GM23248 (cell line): ENCODE measurements around the gene FNDC3B. TPM values are rescaled to one million over a fixed set of nuclear protein-coding genes. Genes with fewer than 3 reads are reported as not detected.
A peak's percentile ranks its signal among the peaks of the same experiment; 100 is the strongest.

Experiments used
- DNase-seq: peaks from one replicate; pipeline ENCODE4 v3.0.0-alpha.2; 2015
- H2AFZ ChIP-seq: fragments of 200-600 bp; sonication (generic); 2 replicates; pipeline ENCODE4 v1.6.1; 2016; ENCODE audit warnings: antibody characterized with exemption
- H3F3A ChIP-seq: fragments of 200-600 bp; sonication (generic); 2 replicates; pipeline ENCODE4 v1.6.1; 2016; ENCODE audit warnings: mild to moderate bottlenecking, antibody characterized with exemption, mixed run types; ENCODE audit not compliant: insufficient read depth
- H3K27ac ChIP-seq: fragments of 200-600 bp; sonication (generic); 2 replicates; pipeline ENCODE4 v1.5.1; 2016; ENCODE audit warnings: mild to moderate bottlenecking
- H3K27me3 ChIP-seq: fragments of 200-600 bp; sonication (generic); replicated peaks from 2 replicates; pipeline ENCODE4 v1.6.1; 2016; ENCODE audit warnings: mild to moderate bottlenecking; ENCODE audit not compliant: insufficient read depth
- H3K36me3 ChIP-seq: fragments of 200-600 bp; sonication (generic); 2 replicates; pipeline ENCODE4 v1.6.1; 2016; ENCODE audit warnings: low read depth, mild to moderate bottlenecking
- H3K4me1 ChIP-seq: fragments of 200-600 bp; sonication (generic); 2 replicates; pipeline ENCODE4 v1.6.1; 2016; ENCODE audit warnings: mild to moderate bottlenecking; ENCODE audit not compliant: insufficient read depth
- H3K4me2 ChIP-seq: fragments of 200-600 bp; sonication (generic); one replicate; pipeline ENCODE4 v1.6.1; 2016; ENCODE audit warnings: mild to moderate bottlenecking; ENCODE audit not compliant: unreplicated experiment
- H3K4me3 ChIP-seq: fragments of 200-600 bp; sonication (generic); 2 replicates; pipeline ENCODE4 v1.5.1; 2016; ENCODE audit warnings: mild to moderate bottlenecking
- H3K79me2 ChIP-seq: fragments of 200-600 bp; sonication (generic); 2 replicates; pipeline ENCODE4 v1.6.1; 2016; ENCODE audit warnings: mild to moderate bottlenecking; ENCODE audit not compliant: insufficient read depth
- H3K9ac ChIP-seq: fragments of 200-600 bp; sonication (generic); 2 replicates; pipeline ENCODE4 v1.6.1; 2016; ENCODE audit warnings: mild to moderate bottlenecking
- H3K9me2 ChIP-seq: fragments of 200-600 bp; sonication (generic); 2 replicates; pipeline ENCODE4 v1.6.1; 2016; ENCODE audit warnings: mixed run types, mild to moderate bottlenecking, moderate library complexity; ENCODE audit not compliant: insufficient read depth
- H3K9me3 ChIP-seq: fragments of 200-600 bp; sonication (generic); one replicate; pipeline ENCODE4 v1.6.1; 2017; ENCODE audit warnings: low read depth
- H4K20me1 ChIP-seq: fragments of 200-600 bp; sonication (generic); 2 replicates; pipeline ENCODE4 v1.6.0; 2016; ENCODE audit not compliant: insufficient read depth
- EZH2 ChIP-seq: fragments of 200-600 bp; sonication (generic); IDR thresholded peaks from 2 replicates; pipeline ENCODE4 v1.6.1; 2018; ENCODE audit warnings: antibody characterized with exemption, mild to moderate bottlenecking; ENCODE audit not compliant: insufficient read depth, poor library complexity, severe bottlenecking
- EZH2phosphoT487 ChIP-seq: fragments of 200-600 bp; sonication (generic); IDR thresholded peaks from 2 replicates; pipeline ENCODE4 v1.6.1; 2018; ENCODE audit warnings: antibody characterized with exemption, moderate library complexity, mild to moderate bottlenecking, low read depth; ENCODE audit not compliant: insufficient read depth
- WGBS, 2 experiments: methylation state at CpG; one replicate each; pipeline ENCODE4 v1.1.6; 2015 to 2017; ENCODE audit warnings: low lambda C conversion rate in 2 of 2, low coverage in 1 of 2; ENCODE audit errors: missing lambda C conversion rate in 2 of 2; 5-methylcytosine and 5-hydroxymethylcytosine counted together
- in situ Hi-C: fragments of 300-500 bp; cut with MboI; formaldehyde crosslinking; loops from 2 replicates; pipeline ENCODE4 v1.15.0; 2020
- polyA plus RNA-seq: library from polyadenylated mRNA; unstranded; fragments of >200 nt; fragmentation: Nextera tagmentation; extraction: Ambion mirVana; gene quantifications from 2 replicates; pipeline ENCODE4 v1.2.1, GENCODE V29; 2016
- total RNA-seq: library from RNA; depleted of rRNA; stranded (reverse); fragments of >200 nt; shearing (Covaris generic); gene quantifications from 2 replicates; pipeline ENCODE4 v1.2.3, GENCODE V29; 2014

Gene FNDC3B
- total and polyA plus RNA-seq, 2 experiments from 2014 or later = 85.5 to 123 TPM

- in situ Hi-C loops = no loop called here
- H3F3A ChIP-seq = peaks cover 59% of the 10 kb centered on the region
- no peak overlapping the region for H2AFZ ChIP-seq
- 58 to 65% methylated on average over 2 of the region's 2 CpGs for WGBS, 2 experiments
- H3K27ac ChIP-seq = peak overlapping the region; percentile 25
- H3K4me1 ChIP-seq = peaks cover 36% of the 10 kb centered on the region
- no peaks in the 10 kb centered on the region for H3K27me3 ChIP-seq
- peaks cover 10% of the 10 kb centered on the region; the same call in 1 of the 2 replicates for H4K20me1 ChIP-seq
- no peak overlapping the region for H3K4me2 ChIP-seq
- no peak overlapping the region for H3K4me3 ChIP-seq
- H3K79me2 ChIP-seq = peaks cover 65% of the 10 kb centered on the region
- H3K36me3 ChIP-seq = peaks cover 40% of the 10 kb centered on the region
- TF ChIP-seq EZH2phosphoT487 (no peak), EZH2 (no peak)
- peak; percentile 87 for DNase-seq
- no peaks in the 10 kb centered on the region for H3K9me3 ChIP-seq
- H3K9me2 ChIP-seq = no peaks in the 10 kb centered on the region
- H3K9ac ChIP-seq = no peak overlapping the region
These were observed 316.5 kb downstream of the FNDC3B start for GRCh38 chr3:172355836-172356235.

- Histone ChIP-seq H2AFZ (no peak overlapping the region), H4K20me1 (peaks cover 10% of the 10 kb centered on the region; the same call in 1 of the 2 replicates), H3K4me3 (no peak overlapping the region), H3K27ac (peak overlapping the region; percentile 20), H3K27me3 (no peaks in the 10 kb centered on the region), H3K36me3 (peaks cover 37% of the 10 kb centered on the region), H3K4me1 (peaks cover 36% of the 10 kb centered on the region), H3K9me3 (no peaks in the 10 kb centered on the region), H3K79me2 (peaks cover 70% of the 10 kb centered on the region), H3K4me2 (no peak overlapping the region), H3F3A (peaks cover 55% of the 10 kb centered on the region), H3K9ac (no peak overlapping the region), H3K9me2 (no peaks in the 10 kb centered on the region)
- no peak for TF ChIP-seq EZH2
- TF ChIP-seq EZH2phosphoT487 = no peak
- no peak for DNase-seq
- in situ Hi-C loops = no loop called here
- whole genome bisulfite sequencing, 2 experiments = 87 to 89% methylated on average over 5 of the region's 5 CpGs
These were observed 317.0 kb downstream of the FNDC3B start for GRCh38 chr3:172356427-172356826.

GRCh38 chr3:172357850-172358754, 318.7 kb downstream of the FNDC3B start:
- TF ChIP-seq EZH2phosphoT487 (no peak), EZH2 (no peak)
- Histone ChIP-seq H3K9ac (no peak overlapping the region), H3K9me2 (no peaks in the 10 kb centered on the region), H3K4me1 (peaks cover 36% of the 10 kb centered on the region), H3K4me2 (peak overlapping the region; percentile 56), H3K36me3 (peaks cover 48% of the 10 kb centered on the region), H3K27me3 (no peaks in the 10 kb centered on the region), H4K20me1 (peaks cover 10% of the 10 kb centered on the region; the same call in 1 of the 2 replicates), H2AFZ (no peak overlapping the region), H3K79me2 (peaks cover 74% of the 10 kb centered on the region), H3F3A (peaks cover 50% of the 10 kb centered on the region), H3K27ac (peak overlapping the region; percentile 42), H3K4me3 (no peak overlapping the region), H3K9me3 (no peaks in the 10 kb centered on the region)
- DNase-seq = peak; percentile 86
- 29 to 33% methylated on average over 6 of the region's 6 CpGs for WGBS, 2 experiments
- in situ Hi-C loops = no loop called here

DNA sequence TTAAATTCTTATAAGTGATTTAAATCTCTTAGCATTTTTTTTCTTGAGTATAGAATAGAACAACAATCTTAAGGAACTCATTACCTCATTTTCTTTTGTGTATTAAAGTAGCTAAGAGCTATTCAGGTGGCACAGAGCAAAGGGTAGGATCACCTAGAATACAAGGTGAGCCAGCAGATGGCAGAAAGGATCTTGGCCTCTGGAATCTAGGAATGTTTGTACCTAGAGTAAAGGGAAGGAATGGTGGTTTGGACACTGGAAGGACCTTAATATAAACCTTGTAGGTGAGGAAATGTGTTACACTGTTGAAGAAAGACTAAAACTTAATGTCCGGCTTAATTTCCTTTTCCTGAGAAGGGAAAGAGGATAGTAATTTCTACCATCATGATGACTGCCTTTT, 319.9 kb downstream of the FNDC3B start:
- peaks cover 50% of the 10 kb centered on the region for H3K36me3 ChIP-seq
- peaks cover 36% of the 10 kb centered on the region for H3K4me1 ChIP-seq
- no peak overlapping the region for H3K9ac ChIP-seq
- peaks cover 75% of the 10 kb centered on the region for H3K79me2 ChIP-seq
- no peaks in the 10 kb centered on the region for H3K9me2 ChIP-seq
- no peaks in the 10 kb centered on the region for H3K9me3 ChIP-seq
- peaks cover 42% of the 10 kb centered on the region for H3F3A ChIP-seq
- in situ Hi-C loops = no loop called here
- no peak overlapping the region for H3K4me3 ChIP-seq
- H2AFZ ChIP-seq = no peak overlapping the region
- DNase-seq = no peak
- TF ChIP-seq EZH2phosphoT487 = no peak
- no peak for TF ChIP-seq EZH2
- 93 to 100% methylated on average over 1 of the region's 1 CpG for WGBS, 2 experiments
- H4K20me1 ChIP-seq = peaks cover 10% of the 10 kb centered on the region; the same call in 1 of the 2 replicates
- H3K4me2 ChIP-seq = no peak overlapping the region
- no peak overlapping the region for H3K27ac ChIP-seq
- no peaks in the 10 kb centered on the region for H3K27me3 ChIP-seq
